ENCODE data around the gene MC2R.

The MC2R gene

DNA sequence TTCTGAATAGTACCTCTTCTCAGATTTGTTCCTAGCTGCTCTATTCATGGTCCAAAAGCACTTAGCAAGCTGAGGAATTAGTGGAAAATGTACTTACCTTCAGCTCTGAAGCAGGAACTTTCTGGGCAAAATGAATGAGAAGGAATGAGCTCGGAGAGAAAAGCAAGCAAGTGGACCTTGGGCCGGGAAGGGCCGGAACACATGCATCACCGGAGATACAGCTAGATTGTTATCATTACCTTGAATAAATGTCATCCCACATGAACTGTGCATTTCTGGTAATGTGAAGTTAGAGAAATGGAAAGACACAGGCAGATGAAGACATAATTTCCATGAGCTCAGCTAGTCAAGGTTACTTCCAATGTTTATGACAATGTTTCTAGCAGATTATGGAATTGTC, at the start of gene MC2R:
Gene MC2R (minus strand): TSS at position 146 of the 400 bp plus-strand sequence. CDS start 30,018 bp downstream, outside the sequence.
- Histone ChIP-seq H3K9ac (ENCODE audit: low read length in 2 of 2) (no peak within 1 kb of the TSS), H3K4me1 (ENCODE audit: control insufficient read depth, insufficient read depth, low read length) (peaks cover 4% of the 10 kb centered on the region), H3K27me3 (ENCODE audit: control insufficient read depth in 1 of 2, insufficient read depth in 2 of 2, low read length in 2 of 2) (no peaks in the 10 kb centered on the region), H3K36me3 (ENCODE audit: control insufficient read depth in 2 of 2, insufficient read depth in 2 of 2, low read length in 2 of 2) (no peaks in the 10 kb centered on the region), H3K9me3 (ENCODE audit: control insufficient read depth in 2 of 2, low read length in 2 of 2) (no peaks in the 10 kb centered on the region), H3K4me3 (ENCODE audit: low read length in 2 of 2) (no peak within 1 kb of the TSS), H3K27ac (ENCODE audit: low read length) (no peak within 1 kb of the TSS)

DNA sequence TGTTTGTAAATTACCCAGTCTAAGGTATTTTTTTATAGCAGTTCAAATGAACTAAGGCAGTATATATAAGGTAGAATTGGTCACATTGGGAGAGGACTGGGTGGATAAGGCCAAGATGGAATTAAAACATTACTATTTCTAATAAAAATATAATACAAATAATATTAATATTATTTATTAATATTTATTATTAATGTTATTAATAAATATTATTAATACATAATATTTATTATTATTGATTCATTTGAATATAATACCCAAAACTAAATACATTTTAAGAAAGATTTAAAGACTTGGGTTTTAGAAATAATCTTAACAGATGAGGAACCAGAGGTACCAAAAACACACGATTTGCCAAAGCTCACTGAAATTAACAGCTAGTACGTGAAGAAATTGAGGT, 30.5 kb upstream of the MC2R start:
- Histone ChIP-seq H3K4me1 (ENCODE audit: control insufficient read depth, insufficient read depth, low read length) (no peaks in the 10 kb centered on the region), H3K36me3 (ENCODE audit: control insufficient read depth in 2 of 2, insufficient read depth in 2 of 2, low read length in 2 of 2) (no peaks in the 10 kb centered on the region), H3K9ac (ENCODE audit: low read length in 2 of 2) (no peak overlapping the region), H3K27ac (ENCODE audit: low read length) (no peak overlapping the region), H3K27me3 (ENCODE audit: control insufficient read depth in 1 of 2, insufficient read depth in 2 of 2, low read length in 2 of 2) (no peaks in the 10 kb centered on the region), H3K9me3 (ENCODE audit: control insufficient read depth in 2 of 2, low read length in 2 of 2) (no peaks in the 10 kb centered on the region), H3K4me3 (ENCODE audit: low read length in 2 of 2) (no peak overlapping the region)

DNA sequence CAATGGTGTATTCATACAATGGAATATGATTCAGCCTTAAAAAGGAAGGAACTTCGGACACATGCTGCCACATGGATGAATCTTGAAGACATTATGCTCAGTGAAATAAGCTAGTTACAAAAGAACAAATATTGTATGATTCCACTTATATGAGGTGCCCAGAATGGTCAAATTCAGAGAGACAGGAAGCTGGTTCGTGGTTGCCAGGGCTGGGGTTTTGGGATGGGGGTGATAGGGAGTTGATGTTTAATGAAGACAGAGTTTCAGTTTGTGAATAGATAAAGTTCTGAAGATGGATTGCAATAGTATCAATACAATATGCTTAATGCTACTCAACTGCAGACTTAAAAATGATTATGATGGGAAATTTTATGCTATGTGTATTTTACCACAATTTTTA, 28.0 kb upstream of the MC2R start:
- Histone ChIP-seq H3K27me3 (ENCODE audit: control insufficient read depth in 1 of 2, insufficient read depth in 2 of 2, low read length in 2 of 2) (no peaks in the 10 kb centered on the region), H3K9me3 (ENCODE audit: control insufficient read depth in 2 of 2, low read length in 2 of 2) (no peaks in the 10 kb centered on the region), H3K9ac (ENCODE audit: low read length in 2 of 2) (no peak overlapping the region), H3K36me3 (ENCODE audit: control insufficient read depth in 2 of 2, insufficient read depth in 2 of 2, low read length in 2 of 2) (no peaks in the 10 kb centered on the region), H3K27ac (ENCODE audit: low read length) (no peak overlapping the region), H3K4me3 (ENCODE audit: low read length in 2 of 2) (no peak overlapping the region), H3K4me1 (ENCODE audit: control insufficient read depth, insufficient read depth, low read length) (no peaks in the 10 kb centered on the region)

DNA sequence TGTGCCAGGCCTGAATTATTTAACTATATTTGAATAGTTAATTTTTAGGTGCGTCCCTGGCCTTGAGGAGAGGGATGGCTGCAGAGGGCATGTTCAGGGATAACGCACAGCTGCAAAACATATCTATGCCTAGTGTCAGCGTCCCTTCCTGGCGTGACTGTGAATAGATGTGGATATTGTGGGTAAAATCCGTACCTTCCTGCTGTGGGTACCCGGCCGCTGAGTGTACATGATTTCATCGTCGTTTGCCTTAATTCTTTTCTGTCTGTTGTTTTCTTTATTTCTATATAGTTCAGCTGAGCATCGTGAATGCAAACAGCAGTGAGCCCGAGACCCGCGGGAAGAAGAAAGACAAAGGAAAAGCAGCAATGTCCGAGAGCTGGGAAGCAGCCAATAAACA, 25.0 kb upstream of the MC2R start:
- Histone ChIP-seq H3K9ac (ENCODE audit: low read length in 2 of 2) (no peak overlapping the region), H3K36me3 (ENCODE audit: control insufficient read depth in 2 of 2, insufficient read depth in 2 of 2, low read length in 2 of 2) (no peaks in the 10 kb centered on the region), H3K27ac (ENCODE audit: low read length) (no peak overlapping the region), H3K27me3 (ENCODE audit: control insufficient read depth in 1 of 2, insufficient read depth in 2 of 2, low read length in 2 of 2) (no peaks in the 10 kb centered on the region), H3K4me3 (ENCODE audit: low read length in 2 of 2) (no peak overlapping the region), H3K4me1 (ENCODE audit: control insufficient read depth, insufficient read depth, low read length) (no peaks in the 10 kb centered on the region), H3K9me3 (ENCODE audit: control insufficient read depth in 2 of 2, low read length in 2 of 2) (no peaks in the 10 kb centered on the region)

DNA sequence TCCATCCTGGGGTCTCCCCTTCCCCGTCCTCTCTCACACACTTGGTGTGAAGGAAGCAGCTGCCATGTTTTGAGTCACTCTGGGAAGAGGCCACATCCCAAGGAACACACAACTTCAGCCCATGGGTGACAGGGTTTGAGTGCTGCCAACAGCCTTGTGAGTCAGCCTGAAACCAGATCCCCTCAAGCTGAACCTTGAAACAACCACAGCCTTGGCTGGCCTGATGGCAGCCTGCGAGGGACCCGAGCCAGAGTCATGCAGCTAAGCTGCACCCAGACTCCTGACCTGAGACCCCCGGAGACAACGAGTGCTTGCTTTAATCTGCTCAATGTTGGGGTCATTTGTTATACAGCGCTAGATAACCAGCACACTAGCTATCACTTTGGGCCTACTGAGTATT, 19.3 kb upstream of the MC2R start:
- H3K9ac ChIP-seq (ENCODE audit: low read length in 2 of 2), result no peak overlapping the region
- peaks cover under 1 to 4% of the 10 kb centered on the region in 2 donors for H3K9me3 ChIP-seq (ENCODE audit: control insufficient read depth in 2 of 2, low read length in 2 of 2)
- H3K27ac ChIP-seq (ENCODE audit: low read length), result no peak overlapping the region
- no peaks in the 10 kb centered on the region for H3K4me1 ChIP-seq (ENCODE audit: control insufficient read depth, insufficient read depth, low read length)
- H3K27me3 ChIP-seq (ENCODE audit: control insufficient read depth in 1 of 2, insufficient read depth in 2 of 2, low read length in 2 of 2), result no peaks in the 10 kb centered on the region
- H3K36me3 ChIP-seq (ENCODE audit: control insufficient read depth in 2 of 2, insufficient read depth in 2 of 2, low read length in 2 of 2), result no peaks in the 10 kb centered on the region
- H3K4me3 ChIP-seq (ENCODE audit: low read length in 2 of 2), result no peak overlapping the region

DNA sequence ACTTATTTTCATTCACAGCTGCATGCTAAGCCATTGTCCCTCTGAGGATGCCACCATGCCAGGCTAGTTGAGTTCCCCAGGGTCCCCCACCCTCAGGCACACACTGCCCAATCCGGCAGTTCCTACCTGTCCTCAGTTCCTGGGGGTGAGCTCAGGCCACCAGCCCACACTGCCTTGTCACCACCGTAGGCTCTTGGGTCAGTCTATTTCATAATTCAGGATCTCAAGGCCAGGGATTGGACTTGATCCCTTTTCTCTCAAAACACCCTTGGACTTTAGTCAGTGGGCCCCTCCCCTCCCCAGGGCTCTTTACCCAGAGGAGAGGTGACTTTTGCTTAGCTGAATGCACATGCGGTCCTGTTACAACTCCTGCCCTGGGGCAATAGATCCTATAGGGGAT, 18.7 kb upstream of the MC2R start:
- Histone ChIP-seq H3K4me3 (ENCODE audit: low read length in 2 of 2) (no peak overlapping the region), H3K4me1 (ENCODE audit: control insufficient read depth, insufficient read depth, low read length) (no peaks in the 10 kb centered on the region), H3K9ac (ENCODE audit: low read length in 2 of 2) (no peak overlapping the region), H3K27ac (ENCODE audit: low read length) (no peak overlapping the region), H3K9me3 (ENCODE audit: control insufficient read depth in 2 of 2, low read length in 2 of 2) (peaks cover 6 to 7% of the 10 kb centered on the region in 2 donors), H3K27me3 (ENCODE audit: control insufficient read depth in 1 of 2, insufficient read depth in 2 of 2, low read length in 2 of 2) (no peaks in the 10 kb centered on the region), H3K36me3 (ENCODE audit: control insufficient read depth in 2 of 2, insufficient read depth in 2 of 2, low read length in 2 of 2) (no peaks in the 10 kb centered on the region)

DNA sequence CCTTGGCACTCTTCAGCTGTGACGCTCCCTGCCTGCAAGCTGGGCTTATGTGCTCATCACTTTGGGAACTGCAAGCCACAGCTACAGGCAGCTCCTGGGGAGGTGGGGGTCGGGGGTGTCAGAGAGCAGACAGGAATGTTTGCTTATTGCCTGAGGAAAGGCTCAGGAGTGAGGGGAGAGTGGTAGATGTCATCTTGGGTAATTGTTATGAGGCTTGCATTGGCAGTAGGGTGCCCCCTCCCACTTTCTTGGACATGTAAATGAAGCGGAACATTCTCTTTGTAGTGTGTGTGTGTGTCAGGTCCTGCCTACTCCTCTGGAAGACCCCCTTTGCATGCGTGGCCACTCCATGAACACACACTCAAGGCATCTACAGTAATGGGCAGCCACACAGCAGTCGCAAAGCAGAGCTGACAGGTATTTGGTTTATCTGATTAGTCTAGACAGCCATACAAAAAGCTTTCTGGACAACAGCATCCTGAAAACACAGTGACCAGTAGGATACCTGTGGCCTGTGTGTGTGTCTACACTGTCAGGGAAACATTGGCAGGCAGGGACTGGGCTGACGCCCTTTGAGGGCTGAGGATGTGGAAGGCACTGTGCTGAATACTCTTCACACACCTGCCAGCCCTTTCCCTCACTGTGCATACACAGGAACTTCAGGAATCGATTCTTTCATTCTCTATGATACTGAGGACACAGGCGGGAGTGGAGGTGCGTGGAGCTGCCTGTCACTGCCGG, 17.1 kb upstream of the MC2R start:
- Histone ChIP-seq H3K9me3 (ENCODE audit: control insufficient read depth in 2 of 2, low read length in 2 of 2) (peaks cover 6 to 13% of the 10 kb centered on the region in 2 donors), H3K36me3 (ENCODE audit: control insufficient read depth in 2 of 2, insufficient read depth in 2 of 2, low read length in 2 of 2) (no peaks in the 10 kb centered on the region), H3K9ac (ENCODE audit: low read length in 2 of 2) (no peak overlapping the region), H3K27ac (ENCODE audit: low read length) (no peak overlapping the region), H3K27me3 (ENCODE audit: control insufficient read depth in 1 of 2, insufficient read depth in 2 of 2, low read length in 2 of 2) (no peaks in the 10 kb centered on the region), H3K4me1 (ENCODE audit: control insufficient read depth, insufficient read depth, low read length) (no peaks in the 10 kb centered on the region), H3K4me3 (ENCODE audit: low read length in 2 of 2) (no peak overlapping the region)

DNA sequence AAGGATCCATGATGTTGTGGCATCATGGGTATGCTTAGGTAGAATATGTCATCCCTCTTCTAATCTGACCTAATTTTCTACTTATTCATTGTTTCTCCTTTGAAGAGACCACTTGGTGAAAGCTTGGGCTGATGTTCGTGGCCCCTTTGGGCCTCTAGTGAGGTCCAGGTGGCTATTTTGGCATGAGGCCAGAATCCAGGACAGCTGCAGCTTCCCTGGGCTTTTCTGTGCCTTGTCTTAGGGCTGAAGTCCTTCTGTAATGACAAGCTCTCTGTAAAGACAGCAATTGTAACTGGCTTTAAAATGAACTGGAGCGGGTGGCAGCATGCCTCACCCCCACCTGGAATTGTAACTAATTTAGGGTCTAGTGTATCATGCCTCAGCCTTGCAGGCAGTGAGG, 15.6 kb upstream of the MC2R start:
- no peaks in the 10 kb centered on the region for H3K36me3 ChIP-seq (ENCODE audit: control insufficient read depth in 2 of 2, insufficient read depth in 2 of 2, low read length in 2 of 2)
- H3K9me3 ChIP-seq (ENCODE audit: control insufficient read depth in 2 of 2, low read length in 2 of 2), result peaks cover 6 to 13% of the 10 kb centered on the region in 2 donors
- H3K27ac ChIP-seq (ENCODE audit: low read length), result no peak overlapping the region
- no peak overlapping the region for H3K9ac ChIP-seq (ENCODE audit: low read length in 2 of 2)
- no peak overlapping the region for H3K4me3 ChIP-seq (ENCODE audit: low read length in 2 of 2)
- H3K27me3 ChIP-seq (ENCODE audit: control insufficient read depth in 1 of 2, insufficient read depth in 2 of 2, low read length in 2 of 2), result no peaks in the 10 kb centered on the region
- no peaks in the 10 kb centered on the region for H3K4me1 ChIP-seq (ENCODE audit: control insufficient read depth, insufficient read depth, low read length)

DNA sequence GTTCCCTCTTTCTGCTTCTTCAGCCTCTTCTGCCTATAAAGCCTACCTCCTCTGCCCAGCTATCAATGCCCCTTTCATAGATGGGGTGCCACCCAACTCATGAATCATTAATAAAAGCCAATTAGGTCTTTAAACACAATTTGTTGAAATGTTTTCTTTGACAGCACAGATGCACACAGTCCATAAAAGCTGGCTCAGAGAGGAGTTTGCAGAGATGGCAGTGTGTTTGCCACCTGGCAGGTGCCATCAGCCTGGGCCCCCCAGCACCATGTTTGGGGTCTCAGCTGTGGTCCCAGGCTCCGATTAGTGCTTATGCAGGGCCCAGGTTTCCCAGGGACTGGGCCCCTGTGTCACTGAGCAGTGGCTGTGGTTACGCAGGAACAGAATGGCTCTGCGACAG, 7.9 kb upstream of the MC2R start:
- no peak overlapping the region for H3K4me3 ChIP-seq (ENCODE audit: low read length in 2 of 2)
- no peaks in the 10 kb centered on the region for H3K36me3 ChIP-seq (ENCODE audit: control insufficient read depth in 2 of 2, insufficient read depth in 2 of 2, low read length in 2 of 2)
- no peak overlapping the region for H3K9ac ChIP-seq (ENCODE audit: low read length in 2 of 2)
- H3K27ac ChIP-seq (ENCODE audit: low read length), result no peak overlapping the region
- no peaks in the 10 kb centered on the region for H3K4me1 ChIP-seq (ENCODE audit: control insufficient read depth, insufficient read depth, low read length)
- H3K9me3 ChIP-seq (ENCODE audit: control insufficient read depth in 2 of 2, low read length in 2 of 2), result no peaks in the 10 kb centered on the region
- peaks cover 0 to 3% of the 10 kb centered on the region in 2 donors for H3K27me3 ChIP-seq (ENCODE audit: control insufficient read depth in 1 of 2, insufficient read depth in 2 of 2, low read length in 2 of 2)

DNA sequence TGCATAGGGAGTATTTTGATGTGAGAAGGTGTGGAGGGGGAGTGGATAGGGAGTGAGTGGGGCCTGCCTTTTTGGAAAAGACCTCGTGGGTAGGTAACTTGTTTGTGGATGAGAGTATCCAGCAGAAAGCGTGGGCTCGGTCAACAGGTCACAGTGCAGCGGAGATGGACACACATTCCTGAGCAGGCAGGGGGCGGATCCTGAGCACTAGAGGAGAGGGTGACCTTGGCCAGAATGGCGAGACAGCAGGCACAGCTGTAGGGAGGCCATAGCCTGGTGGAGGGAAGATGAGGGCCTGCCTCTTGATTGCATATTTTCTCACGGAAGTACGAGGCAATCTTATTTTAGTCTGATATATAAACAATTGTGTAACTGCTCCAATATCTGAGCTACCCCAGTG, 3.6 kb upstream of the MC2R start:
- peaks cover 4% of the 10 kb centered on the region for H3K4me1 ChIP-seq (ENCODE audit: control insufficient read depth, insufficient read depth, low read length)
- no peak overlapping the region for H3K4me3 ChIP-seq (ENCODE audit: low read length in 2 of 2)

DNA sequence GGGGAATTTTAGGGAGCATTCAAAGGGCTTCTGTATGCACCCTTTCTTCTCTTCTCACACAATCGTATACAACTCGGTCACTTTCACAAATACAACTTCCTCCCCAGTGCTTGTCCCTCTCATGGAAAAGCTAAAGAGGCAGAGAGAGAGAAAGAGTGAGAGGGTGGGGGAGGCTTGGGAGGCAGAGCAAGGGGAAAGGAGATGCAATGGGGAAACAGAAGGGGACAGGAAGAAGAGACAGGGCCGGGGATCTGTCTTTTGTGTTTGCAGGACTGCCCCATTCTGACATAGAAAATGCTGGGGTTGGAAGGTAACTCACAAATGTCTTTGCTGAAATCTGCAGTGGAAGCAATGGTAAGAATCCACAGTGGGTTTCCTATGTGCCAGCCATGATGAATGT, 2.1 kb upstream of the MC2R start:
- no peak overlapping the region for H3K4me3 ChIP-seq (ENCODE audit: low read length in 2 of 2)
- H3K27ac ChIP-seq (ENCODE audit: low read length), result no peak overlapping the region
- peaks cover 4% of the 10 kb centered on the region for H3K4me1 ChIP-seq (ENCODE audit: control insufficient read depth, insufficient read depth, low read length)
- H3K9ac ChIP-seq (ENCODE audit: low read length in 2 of 2), result no peak overlapping the region
- no peaks in the 10 kb centered on the region for H3K27me3 ChIP-seq (ENCODE audit: control insufficient read depth in 1 of 2, insufficient read depth in 2 of 2, low read length in 2 of 2)
- no peaks in the 10 kb centered on the region for H3K36me3 ChIP-seq (ENCODE audit: control insufficient read depth in 2 of 2, insufficient read depth in 2 of 2, low read length in 2 of 2)
- no peaks in the 10 kb centered on the region for H3K9me3 ChIP-seq (ENCODE audit: control insufficient read depth in 2 of 2, low read length in 2 of 2)

More for the DNA sequence above, 3.6 kb upstream of the MC2R start:
- Histone ChIP-seq H3K27me3 (ENCODE audit: control insufficient read depth in 1 of 2, insufficient read depth in 2 of 2, low read length in 2 of 2) (no peaks in the 10 kb centered on the region), H3K9me3 (ENCODE audit: control insufficient read depth in 2 of 2, low read length in 2 of 2) (no peaks in the 10 kb centered on the region), H3K27ac (ENCODE audit: low read length) (no peak overlapping the region), H3K36me3 (ENCODE audit: control insufficient read depth in 2 of 2, insufficient read depth in 2 of 2, low read length in 2 of 2) (no peaks in the 10 kb centered on the region), H3K9ac (ENCODE audit: low read length in 2 of 2) (no peak overlapping the region)
